HCT116 (cell line): ENCODE data around the gene COL4A1. TPM values are rescaled to one million over a fixed set of nuclear protein-coding genes. Genes with fewer than 3 reads are reported as not detected.

ENCODE experiments used
- ATAC-seq: fragments of 200-7000 bp; cut with Tn5 transposase; 2 replicates; pipeline ENCODE4 v1.9.1; 2020; ENCODE audit warnings: mild to moderate bottlenecking, moderate library complexity
- BruUV-seq: library from RNA; stranded (reverse); fragments of 400-500 nt; replicated peaks from 2 replicates; lab custom pipeline; 2021; lab: Mats Ljungman, UMichigan
- CTCF ChIA-PET: fragments of 300-600 bp; sonication (Branson Sonifier 250); formaldehyde crosslinking; loops from one replicate; lab custom pipeline; 2021; ENCODE audit warnings: antibody characterized with exemption; lab: Charles Lee
- POLR2A ChIA-PET: fragments of 300-600, 350-600 bp; sonication (Branson Sonifier 250); formaldehyde crosslinking; loops from one replicate; lab custom pipeline; 2021; ENCODE audit warnings: antibody characterized with exemption; lab: Charles Lee
- RAD21 ChIA-PET, 2 experiments: fragments of 300-600 bp; sonication (Branson Sonifier 250); formaldehyde crosslinking; loops; one replicate each; lab custom pipeline; 2023; ENCODE audit warnings: low total read pairs in 2 of 2; ENCODE audit not compliant: uncharacterized antibody in 2 of 2, unreplicated experiment in 2 of 2, low non-redundant PET in 1 of 2; lab: Charles Lee
- DNase-seq: peaks from one replicate; pipeline ENCODE4 v3.0.0-alpha.2; 2010; ENCODE audit warnings: low read depth, low spot score
- H2AFZ ChIP-seq: fragments of 200-600 bp; shearing (Covaris generic), sonication (generic); 2 replicates; pipeline ENCODE4 v1.6.1; 2017; ENCODE audit warnings: low read depth, mixed run types, mixed read lengths, antibody characterized with exemption, low read length; ENCODE audit not compliant: poor library complexity, severe bottlenecking
- H3K27ac ChIP-seq: 2 replicates; pipeline ENCODE4 v1.5.1; 2012; ENCODE audit warnings: low read depth, low read length
- H3K27me3 ChIP-seq: fragments of 200-600 bp; sonication (generic); 2 replicates; pipeline ENCODE4 v1.6.1; 2016; ENCODE audit warnings: mixed run types, low read length, mixed read lengths; ENCODE audit not compliant: insufficient read depth
- H3K36me3 ChIP-seq, 2 experiments: fragments of 200-500 bp in 1 of 2; fragments of 200-600 bp in 1 of 2; sonication (Bioruptor generic) in 1 of 2; sonication (generic) in 1 of 2; 2 replicates each; pipeline versions ENCODE4 v1.5.1 to v1.6.1; 2014 to 2016; ENCODE audit warnings: low read length in 2 of 2, inconsistent platforms in 1 of 2, mixed read lengths in 1 of 2, mixed run types in 1 of 2; ENCODE audit not compliant: insufficient read depth in 2 of 2, control insufficient read depth in 1 of 2
- H3K4me1 ChIP-seq, 2 experiments: fragments of 200-600 bp in 1 of 2; sonication (generic) in 1 of 2; 2 replicates each; pipeline versions ENCODE4 v1.5.1 to v1.6.1; 2012 to 2017; ENCODE audit warnings: low read length in 2 of 2, inconsistent platforms in 1 of 2, mild to moderate bottlenecking in 1 of 2, mixed read lengths in 1 of 2, mixed run types in 1 of 2, moderate library complexity in 1 of 2; ENCODE audit not compliant: insufficient read depth in 2 of 2, control insufficient read depth in 1 of 2
- H3K4me2 ChIP-seq: fragments of 200-600 bp; sonication (generic); 2 replicates; pipeline ENCODE4 v1.6.1; 2017; ENCODE audit warnings: mixed run types, low read length, mixed read lengths
- H3K4me3 ChIP-seq, 2 experiments: fragments of 200-600 bp in 1 of 2; sonication (generic) in 1 of 2; replicated peaks in 1 of 2; 2 replicates each; pipeline ENCODE4 v1.5.1; 2011 to 2016; ENCODE audit warnings: low read length in 2 of 2, control low read depth in 1 of 2, low read depth in 1 of 2, mild to moderate bottlenecking in 1 of 2, mixed read lengths in 1 of 2, mixed run types in 1 of 2
- H3K79me2 ChIP-seq: fragments of 200-600 bp; sonication (generic); 2 replicates; pipeline ENCODE4 v1.6.1; 2017; ENCODE audit warnings: mild to moderate bottlenecking, mixed run types, low read length, moderate library complexity, mixed read lengths; ENCODE audit not compliant: insufficient read depth
- H3K9ac ChIP-seq: fragments of 200-600 bp; sonication (generic); 2 replicates; pipeline ENCODE4 v1.6.1; 2016; ENCODE audit warnings: low read length, mixed read lengths
- H3K9me2 ChIP-seq: fragments of 200-600 bp; sonication (generic), shearing (Covaris generic); 2 replicates; pipeline ENCODE4 v1.6.1; 2017; ENCODE audit warnings: mixed run types, mild to moderate bottlenecking, moderate library complexity; ENCODE audit not compliant: insufficient read depth
- H3K9me3 ChIP-seq, 2 experiments: fragments of 200-500 bp in 1 of 2; fragments of 200-600 bp in 1 of 2; sonication (Bioruptor generic) in 1 of 2; sonication (generic) in 1 of 2; 2 replicates each; pipeline ENCODE4 v1.6.1; 2014 to 2017; ENCODE audit warnings: low read length in 2 of 2, mixed read lengths in 2 of 2, inconsistent platforms in 1 of 2, low read depth in 1 of 2, mild to moderate bottlenecking in 1 of 2, mixed run types in 1 of 2, moderate library complexity in 1 of 2; ENCODE audit not compliant: control insufficient read depth in 1 of 2, insufficient read depth in 1 of 2
- H4K20me1 ChIP-seq: fragments of 200-600 bp; sonication (generic), shearing (Covaris generic); 2 replicates; pipeline ENCODE4 v1.6.1; 2017; ENCODE audit warnings: mixed run types, mild to moderate bottlenecking, moderate library complexity; ENCODE audit not compliant: insufficient read depth
- CBX3 ChIP-seq: IDR thresholded peaks from 2 replicates; pipeline ENCODE4 v1.6.1; 2012; ENCODE audit warnings: low read depth
- EGR1 ChIP-seq: IDR thresholded peaks from 2 replicates; pipeline ENCODE4 v1.6.1; 2012; ENCODE audit warnings: low read depth
- EZH2phosphoT487 ChIP-seq: fragments of 200-600 bp; IDR thresholded peaks from 2 replicates; pipeline ENCODE4 v1.6.1; 2018; ENCODE audit warnings: antibody characterized with exemption, borderline replicate concordance
- POLR2A ChIP-seq: IDR thresholded peaks from 2 replicates; pipeline ENCODE4 v1.7.0; 2011; ENCODE audit warnings: borderline replicate concordance; ENCODE audit not compliant: insufficient read depth, insufficient read length; ENCODE audit errors: extremely low read depth
- RAD21 ChIP-seq: IDR thresholded peaks from 2 replicates; pipeline ENCODE4 v1.6.1; 2012; ENCODE audit warnings: low read depth, mild to moderate bottlenecking
- REST ChIP-seq: IDR thresholded peaks from 2 replicates; pipeline ENCODE4 v1.6.1; 2012; ENCODE audit warnings: low read depth
- SIN3A ChIP-seq: IDR thresholded peaks from 2 replicates; pipeline ENCODE4 v1.6.1; 2012; ENCODE audit warnings: low read depth
- SP1 ChIP-seq: IDR thresholded peaks from 2 replicates; pipeline ENCODE4 v1.6.1; 2012; ENCODE audit warnings: low read depth
- SRF ChIP-seq: IDR thresholded peaks from 2 replicates; pipeline ENCODE4 v1.6.1; 2012; ENCODE audit warnings: low read depth
- YY1 ChIP-seq: IDR thresholded peaks from 2 replicates; pipeline ENCODE4 v1.6.1; 2011; ENCODE audit warnings: low read length, low read depth, moderate library complexity, mild to moderate bottlenecking; ENCODE audit not compliant: insufficient replicate concordance; ENCODE audit errors: extremely low read depth
- ZBTB33 ChIP-seq: IDR thresholded peaks from 2 replicates; pipeline ENCODE4 v1.6.1; 2011; ENCODE audit warnings: mild to moderate bottlenecking, low read length, moderate library complexity; ENCODE audit not compliant: insufficient replicate concordance; ENCODE audit errors: extremely low read depth
- ZFX ChIP-seq: fragments of 450-650 bp; IDR thresholded peaks from 2 replicates; pipeline ENCODE4 v1.6.1; 2017
- intact Hi-C: fragments of 100-400 bp; cut with micrococcal nuclease; formaldehyde crosslinking; loops from 2 replicates; pipeline ENCODE4 v1.10.0; 2022
- total RNA-seq: library from RNA; stranded (reverse); gene quantifications from one replicate; pipeline ENCODE4 v1.2.1, GENCODE V29; 2021; ENCODE audit not compliant: unreplicated experiment
- TF ChIP-seq, protein P1 (sequence below): IDR thresholded peaks from 2 replicates; pipeline ENCODE4 v1.6.1; 2012
- TF ChIP-seq, protein P2 (sequence below), 3 experiments: fragments of 200-600 bp in 1 of 3; sonication (generic) in 1 of 3; IDR thresholded peaks in 2 of 3; conservative IDR thresholded peaks in 1 of 3; 2 replicates each; pipeline ENCODE4 v1.5.1; 2012 to 2017; ENCODE audit warnings: low read depth in 2 of 3, low read length in 2 of 3, antibody characterized with exemption in 1 of 3, borderline replicate concordance in 1 of 3, control low read depth in 1 of 3, mild to moderate bottlenecking in 1 of 3, mixed read lengths in 1 of 3, mixed run types in 1 of 3, moderate library complexity in 1 of 3; ENCODE audit not compliant: insufficient read depth in 1 of 3

COL4A1 gene
- total RNA-seq, 1 experiment from 2014 or later, result 0.57 TPM

DNA sequence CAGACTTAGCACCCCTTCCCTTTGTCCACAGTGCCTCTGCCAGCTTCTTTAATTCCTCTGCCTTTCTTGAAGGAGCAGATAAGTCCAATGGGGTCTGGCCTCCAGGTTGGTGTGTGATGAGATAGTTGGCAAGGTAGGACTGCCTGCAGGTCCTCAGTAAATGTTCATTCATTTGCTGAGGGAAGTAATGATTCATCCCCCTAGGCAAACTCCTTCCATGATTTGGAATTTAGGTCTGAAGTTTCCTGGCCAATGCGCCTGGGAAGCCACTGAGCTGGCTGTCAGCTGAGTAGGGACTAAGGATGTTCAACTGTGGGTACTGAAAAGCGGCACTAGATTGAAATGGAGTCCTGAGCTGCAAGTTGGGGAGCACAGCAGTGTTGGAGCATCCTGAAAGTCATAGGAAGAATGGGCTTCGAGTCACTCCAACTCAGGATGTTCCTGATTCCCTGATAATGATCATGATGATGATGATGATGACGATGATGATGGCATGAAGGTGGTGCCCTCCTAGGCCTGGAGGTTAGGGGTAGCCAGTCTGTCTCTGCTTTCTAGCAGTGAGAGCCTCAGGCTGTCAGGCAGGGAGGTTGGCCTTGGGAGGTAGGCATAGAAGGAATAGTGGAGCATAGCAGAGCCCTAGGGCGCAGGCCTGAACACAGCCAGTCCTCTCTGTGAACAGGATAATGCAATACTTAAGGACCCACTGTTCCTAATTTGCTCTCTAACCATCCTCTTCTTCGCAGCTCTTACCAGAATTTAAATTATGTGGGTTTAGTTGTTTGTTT is 44.9 kb upstream of the COL4A1 start:
- H2AFZ ChIP-seq, result no peak overlapping the region
- no peaks in the 10 kb centered on the region for H3K79me2 ChIP-seq
- intact Hi-C loops, result no loop called here
- no peak overlapping the region for H3K9ac ChIP-seq
- H3K4me2 ChIP-seq, result no peak overlapping the region
- DNase-seq, result no peak
- H3K9me2 ChIP-seq, result no peaks in the 10 kb centered on the region; the same call in 1 of the 2 replicates
- BruUV-seq, result no TSS peak
- H4K20me1 ChIP-seq, result no peaks in the 10 kb centered on the region
- H3K4me1 ChIP-seq, result peaks cover 11 to 19% of the 10 kb centered on the region in 2 experiments
- H3K4me3 ChIP-seq, result no peak overlapping the region
- no peaks in the 10 kb centered on the region for H3K9me3 ChIP-seq
- RAD21 ChIA-PET, result no interaction called here
- peaks cover 4% of the 10 kb centered on the region; the same call in 1 of the 2 replicates for H3K27me3 ChIP-seq
- POLR2A ChIA-PET, result no interaction called here
- ATAC-seq, result no peak
- no peaks in the 10 kb centered on the region for H3K36me3 ChIP-seq
- H3K27ac ChIP-seq, result no peak overlapping the region
- CTCF ChIA-PET, result no interaction called here
- TF ChIP-seq SIN3A, result no peak
- TF ChIP-seq, protein P1, sequence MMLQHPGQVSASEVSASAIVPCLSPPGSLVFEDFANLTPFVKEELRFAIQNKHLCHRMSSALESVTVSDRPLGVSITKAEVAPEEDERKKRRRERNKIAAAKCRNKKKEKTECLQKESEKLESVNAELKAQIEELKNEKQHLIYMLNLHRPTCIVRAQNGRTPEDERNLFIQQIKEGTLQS, result no peak
- no peak for TF ChIP-seq RAD21
- TF ChIP-seq SP1, result no peak
- no peak for TF ChIP-seq EZH2phosphoT487
- TF ChIP-seq, protein P2, sequence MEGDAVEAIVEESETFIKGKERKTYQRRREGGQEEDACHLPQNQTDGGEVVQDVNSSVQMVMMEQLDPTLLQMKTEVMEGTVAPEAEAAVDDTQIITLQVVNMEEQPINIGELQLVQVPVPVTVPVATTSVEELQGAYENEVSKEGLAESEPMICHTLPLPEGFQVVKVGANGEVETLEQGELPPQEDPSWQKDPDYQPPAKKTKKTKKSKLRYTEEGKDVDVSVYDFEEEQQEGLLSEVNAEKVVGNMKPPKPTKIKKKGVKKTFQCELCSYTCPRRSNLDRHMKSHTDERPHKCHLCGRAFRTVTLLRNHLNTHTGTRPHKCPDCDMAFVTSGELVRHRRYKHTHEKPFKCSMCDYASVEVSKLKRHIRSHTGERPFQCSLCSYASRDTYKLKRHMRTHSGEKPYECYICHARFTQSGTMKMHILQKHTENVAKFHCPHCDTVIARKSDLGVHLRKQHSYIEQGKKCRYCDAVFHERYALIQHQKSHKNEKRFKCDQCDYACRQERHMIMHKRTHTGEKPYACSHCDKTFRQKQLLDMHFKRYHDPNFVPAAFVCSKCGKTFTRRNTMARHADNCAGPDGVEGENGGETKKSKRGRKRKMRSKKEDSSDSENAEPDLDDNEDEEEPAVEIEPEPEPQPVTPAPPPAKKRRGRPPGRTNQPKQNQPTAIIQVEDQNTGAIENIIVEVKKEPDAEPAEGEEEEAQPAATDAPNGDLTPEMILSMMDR (IDR thresholded peaks at IDR 0.05 in 2 of 3, conservative IDR thresholded peaks at IDR 0.05 in 1 of 3; ENCODE audit: borderline replicate concordance in 1 of 3, insufficient read depth in 1 of 3, low read depth in 2 of 3, low read length in 2 of 3), result no peak
- TF ChIP-seq CBX3, result no peak
- TF ChIP-seq YY1, result no peak
- no peak for TF ChIP-seq REST
- no peak for TF ChIP-seq ZBTB33
- TF ChIP-seq POLR2A, result no peak
- no peak for TF ChIP-seq EGR1
- TF ChIP-seq ZFX, result no peak
- TF ChIP-seq SRF, result no peak
